ENCODE data around the gene SECISBP2L. TPM values are rescaled to one million over a fixed set of nuclear protein-coding genes. Genes with fewer than 3 reads are reported as not detected.

Gene SECISBP2L
- total and polyA plus RNA-seq, 9 of the 15 experiments (the other 6 are each of a cell fraction or from before 2014, with no cell fraction given): 0.55 to 14.1 (median 10.4) TPM

GRCh38 chr15:49046220-49047102 lies at the start of gene SECISBP2L (continued):
- TF ChIP-seq, protein P1, sequence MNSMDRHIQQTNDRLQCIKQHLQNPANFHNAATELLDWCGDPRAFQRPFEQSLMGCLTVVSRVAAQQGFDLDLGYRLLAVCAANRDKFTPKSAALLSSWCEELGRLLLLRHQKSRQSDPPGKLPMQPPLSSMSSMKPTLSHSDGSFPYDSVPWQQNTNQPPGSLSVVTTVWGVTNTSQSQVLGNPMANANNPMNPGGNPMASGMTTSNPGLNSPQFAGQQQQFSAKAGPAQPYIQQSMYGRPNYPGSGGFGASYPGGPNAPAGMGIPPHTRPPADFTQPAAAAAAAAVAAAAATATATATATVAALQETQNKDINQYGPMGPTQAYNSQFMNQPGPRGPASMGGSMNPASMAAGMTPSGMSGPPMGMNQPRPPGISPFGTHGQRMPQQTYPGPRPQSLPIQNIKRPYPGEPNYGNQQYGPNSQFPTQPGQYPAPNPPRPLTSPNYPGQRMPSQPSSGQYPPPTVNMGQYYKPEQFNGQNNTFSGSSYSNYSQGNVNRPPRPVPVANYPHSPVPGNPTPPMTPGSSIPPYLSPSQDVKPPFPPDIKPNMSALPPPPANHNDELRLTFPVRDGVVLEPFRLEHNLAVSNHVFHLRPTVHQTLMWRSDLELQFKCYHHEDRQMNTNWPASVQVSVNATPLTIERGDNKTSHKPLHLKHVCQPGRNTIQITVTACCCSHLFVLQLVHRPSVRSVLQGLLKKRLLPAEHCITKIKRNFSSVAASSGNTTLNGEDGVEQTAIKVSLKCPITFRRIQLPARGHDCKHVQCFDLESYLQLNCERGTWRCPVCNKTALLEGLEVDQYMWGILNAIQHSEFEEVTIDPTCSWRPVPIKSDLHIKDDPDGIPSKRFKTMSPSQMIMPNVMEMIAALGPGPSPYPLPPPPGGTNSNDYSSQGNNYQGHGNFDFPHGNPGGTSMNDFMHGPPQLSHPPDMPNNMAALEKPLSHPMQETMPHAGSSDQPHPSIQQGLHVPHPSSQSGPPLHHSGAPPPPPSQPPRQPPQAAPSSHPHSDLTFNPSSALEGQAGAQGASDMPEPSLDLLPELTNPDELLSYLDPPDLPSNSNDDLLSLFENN (IDR thresholded peaks at IDR 0.05; ENCODE audit: low read depth in 2 of 2, low read length in 2 of 2): no peak
- TF ChIP-seq FOXM1 (IDR thresholded peaks at IDR 0.05; ENCODE audit: low read depth) (0 out of 2 replicates have a peak, but pooled peaks have one; percentile 61), FOXM1 (CRISPR knock-in tag; IDR thresholded peaks at IDR 0.05; ENCODE audit: low read depth) (0 out of 2 replicates have a peak, but pooled peaks have one; percentile 12), NEUROD1 (IDR thresholded peaks at IDR 0.05; ENCODE audit: borderline replicate concordance, low read depth, low read length, partially characterized antibody) (peak; percentile 78), ZNF699 (CRISPR knock-in tag; IDR thresholded peaks at IDR 0.05; ENCODE audit: insufficient replicate concordance) (no peak), ESRRB (CRISPR knock-in tag; IDR thresholded peaks at IDR 0.05; ENCODE audit: borderline replicate concordance) (no peak), SMAD4 (CRISPR knock-in tag; conservative IDR thresholded peaks at IDR 0.05) (no peak), NBN (IDR thresholded peaks at IDR 0.05; ENCODE audit: low read depth) (peak; percentile 96), ZBTB1 (CRISPR knock-in tag; IDR thresholded peaks at IDR 0.05; ENCODE audit: borderline replicate concordance, low read depth) (no peak), ZNF444 (CRISPR knock-in tag; IDR thresholded peaks at IDR 0.05) (no peak), STAT6 (CRISPR knock-in tag; IDR thresholded peaks at IDR 0.05) (no peak), PRPF4 (IDR thresholded peaks at IDR 0.05; ENCODE audit: insufficient read depth, low read depth, low read length, poor library complexity, severe bottlenecking) (no peak)
- TF ChIP-seq, protein P2, sequence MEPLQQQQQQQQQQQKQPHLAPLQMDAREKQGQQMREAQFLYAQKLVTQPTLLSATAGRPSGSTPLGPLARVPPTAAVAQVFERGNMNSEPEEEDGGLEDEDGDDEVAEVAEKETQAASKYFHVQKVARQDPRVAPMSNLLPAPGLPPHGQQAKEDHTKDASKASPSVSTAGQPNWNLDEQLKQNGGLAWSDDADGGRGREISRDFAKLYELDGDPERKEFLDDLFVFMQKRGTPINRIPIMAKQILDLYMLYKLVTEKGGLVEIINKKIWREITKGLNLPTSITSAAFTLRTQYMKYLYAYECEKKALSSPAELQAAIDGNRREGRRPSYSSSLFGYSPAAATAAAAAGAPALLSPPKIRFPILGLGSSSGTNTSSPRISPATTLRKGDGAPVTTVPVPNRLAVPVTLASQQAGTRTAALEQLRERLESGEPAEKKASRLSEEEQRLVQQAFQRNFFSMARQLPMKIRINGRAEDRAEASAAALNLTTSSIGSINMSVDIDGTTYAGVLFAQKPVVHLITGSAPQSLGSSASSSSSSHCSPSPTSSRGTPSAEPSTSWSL (CRISPR knock-in tag; IDR thresholded peaks at IDR 0.05; ENCODE audit: borderline replicate concordance): no peak
- TF ChIP-seq, protein P3, sequence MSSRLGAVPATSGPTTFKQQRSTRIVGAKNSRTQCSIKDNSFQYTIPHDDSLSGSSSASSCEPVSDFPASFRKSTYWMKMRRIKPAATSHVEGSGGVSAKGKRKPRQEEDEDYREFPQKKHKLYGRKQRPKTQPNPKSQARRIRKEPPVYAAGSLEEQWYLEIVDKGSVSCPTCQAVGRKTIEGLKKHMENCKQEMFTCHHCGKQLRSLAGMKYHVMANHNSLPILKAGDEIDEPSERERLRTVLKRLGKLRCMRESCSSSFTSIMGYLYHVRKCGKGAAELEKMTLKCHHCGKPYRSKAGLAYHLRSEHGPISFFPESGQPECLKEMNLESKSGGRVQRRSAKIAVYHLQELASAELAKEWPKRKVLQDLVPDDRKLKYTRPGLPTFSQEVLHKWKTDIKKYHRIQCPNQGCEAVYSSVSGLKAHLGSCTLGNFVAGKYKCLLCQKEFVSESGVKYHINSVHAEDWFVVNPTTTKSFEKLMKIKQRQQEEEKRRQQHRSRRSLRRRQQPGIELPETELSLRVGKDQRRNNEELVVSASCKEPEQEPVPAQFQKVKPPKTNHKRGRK (tag; IDR thresholded peaks at IDR 0.05): no peak
- TF ChIP-seq, protein P4, sequence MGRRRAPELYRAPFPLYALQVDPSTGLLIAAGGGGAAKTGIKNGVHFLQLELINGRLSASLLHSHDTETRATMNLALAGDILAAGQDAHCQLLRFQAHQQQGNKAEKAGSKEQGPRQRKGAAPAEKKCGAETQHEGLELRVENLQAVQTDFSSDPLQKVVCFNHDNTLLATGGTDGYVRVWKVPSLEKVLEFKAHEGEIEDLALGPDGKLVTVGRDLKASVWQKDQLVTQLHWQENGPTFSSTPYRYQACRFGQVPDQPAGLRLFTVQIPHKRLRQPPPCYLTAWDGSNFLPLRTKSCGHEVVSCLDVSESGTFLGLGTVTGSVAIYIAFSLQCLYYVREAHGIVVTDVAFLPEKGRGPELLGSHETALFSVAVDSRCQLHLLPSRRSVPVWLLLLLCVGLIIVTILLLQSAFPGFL (CRISPR knock-in tag; IDR thresholded peaks at IDR 0.05): no peak
